Head of caudate nucleus (tissue), 42 donors: ENCODE measurements around the gene ITGB8.

Experiments used
- DNase-seq, 42 donors: peaks; one replicate each; pipeline versions ENCODE4 v3.0.0 to v3.0.0-alpha.2; 2020 to 2021; ENCODE audit warnings: mixed read lengths in 7 of 42
- intact Hi-C: fragments of 100-400 bp; cut with DNase I; formaldehyde crosslinking; loops from one replicate; pipeline ENCODE4 v1.15.0; 2022

ITGB8 gene

GRCh38 chr7:20330928-20331909 lies 519 bp downstream of the ITGB8 start:
- peak; percentile 69 to 94 (median 86) for DNase-seq
- intact Hi-C loops = loop anchor here (5.0 kb wide), 1 partner anchor 76 kb away; no protein-coding TSS in a partner anchor

GRCh38 chr7:20331910-20332813 lies 1.5 kb downstream of the ITGB8 start:
- intact Hi-C loops = loop anchor here (5.0 kb wide), 1 partner anchor 75 kb away; no protein-coding TSS in a partner anchor

GRCh38 chr7:20338285-20338684 lies 7.6 kb downstream of the ITGB8 start:
- intact Hi-C loops = no loop called here
- no peak for DNase-seq

More at GRCh38 chr7:20331910-20332813, 1.5 kb downstream of the ITGB8 start:
- peak in 5 of 42 donors; percentile 8 to 38 (median 17) for DNase-seq

GRCh38 chr7:20340839-20341238 lies 10.1 kb downstream of the ITGB8 start:
- DNase-seq = peak in 34 of 42 donors; percentile 11 to 82 (median 46)
- intact Hi-C loops = no loop called here

- peak in 1 of 42 donors; percentile 17 for DNase-seq
- intact Hi-C loops = no loop called here
Measured at GRCh38 chr7:20343205-20343604, 12.5 kb downstream of the ITGB8 start.

- intact Hi-C loops = no loop called here
Measured at GRCh38 chr7:20343941-20344340, 13.2 kb downstream of the ITGB8 start.

GRCh38 chr7:20344396-20344795 lies 13.7 kb downstream of the ITGB8 start:
- peak in 2 of 42 donors; percentile 28 to 34 for DNase-seq

More at GRCh38 chr7:20343941-20344340, 13.2 kb downstream of the ITGB8 start:
- DNase-seq = peak in 1 of 42 donors; percentile 14

GRCh38 chr7:20346577-20346976 lies 15.9 kb downstream of the ITGB8 start:
- intact Hi-C loops = no loop called here
- no peak for DNase-seq

More at GRCh38 chr7:20344396-20344795, 13.7 kb downstream of the ITGB8 start:
- intact Hi-C loops = no loop called here

GRCh38 chr7:20347680-20348079 lies 17.0 kb downstream of the ITGB8 start:
- DNase-seq = no peak
- intact Hi-C loops = no loop called here

- no peak for DNase-seq
- intact Hi-C loops = no loop called here
Measured at GRCh38 chr7:20348125-20348807, 17.6 kb downstream of the ITGB8 start.

GRCh38 chr7:20350518-20350951 lies 19.8 kb downstream of the ITGB8 start:
- peak; percentile 50 to 94 (median 82) for DNase-seq
- intact Hi-C loops = no loop called here

GRCh38 chr7:20350996-20351692 lies 20.4 kb downstream of the ITGB8 start:
- intact Hi-C loops = no loop called here
- DNase-seq = no peak

- no peak for DNase-seq
- intact Hi-C loops = no loop called here
Measured at GRCh38 chr7:20351901-20352300, 21.2 kb downstream of the ITGB8 start.

- intact Hi-C loops = no loop called here
- no peak for DNase-seq
Measured at GRCh38 chr7:20352573-20353306, 22.0 kb downstream of the ITGB8 start.

GRCh38 chr7:20354610-20355528 lies 24.2 kb downstream of the ITGB8 start:
- DNase-seq = no peak
- intact Hi-C loops = no loop called here

GRCh38 chr7:20358106-20358505 lies 27.4 kb downstream of the ITGB8 start:
- DNase-seq = no peak
- intact Hi-C loops = no loop called here
